HG03103 (cell line): ENCODE data around the gene MED20.
"Not testable (repeated sequence)": the region's sequence is repeated elsewhere in the genome, so short reads cannot be mapped to it uniquely, and the experiment has no call there.

Source experiments
- ATAC-seq: cut with Tn5 transposase; IDR thresholded peaks from one replicate; pipeline ENCODE4 v1.9.1; 2021; ENCODE audit warnings: low read depth; ENCODE audit not compliant: unreplicated experiment

The MED20 gene

GRCh38 chr6:41920921-41921711, at the start of gene MED20, which contains the start of gene BYSL:
TSS of gene MED20 (minus strand) at chr6:41921139. CDS start at chr6:41921018, 121 bp downstream.
TSS of gene BYSL (plus strand) at chr6:41921499. CDS start at chr6:41921563, 64 bp downstream.
- ATAC-seq: peak; percentile 78

GRCh38 chr6:41970436-41970846, 49.5 kb upstream of the MED20 start:
- no peak for ATAC-seq

- no peak for ATAC-seq
These were observed 46.7 kb upstream of the MED20 start for GRCh38 chr6:41967312-41968287.

GRCh38 chr6:41966961-41967311, 46.0 kb upstream of the MED20 start:
- no peak for ATAC-seq

GRCh38 chr6:41966214-41966920, 45.4 kb upstream of the MED20 start:
- ATAC-seq: no peak

GRCh38 chr6:41965429-41966213, 44.7 kb upstream of the MED20 start:
- no peak for ATAC-seq

GRCh38 chr6:41964201-41964887, 43.4 kb upstream of the MED20 start:
- ATAC-seq: no peak

GRCh38 chr6:41963371-41963770, 42.4 kb upstream of the MED20 start:
- no peak for ATAC-seq

- ATAC-seq: no peak
These were observed 39.1 kb upstream of the MED20 start for GRCh38 chr6:41960028-41960427.

GRCh38 chr6:41958022-41958856, 37.3 kb upstream of the MED20 start:
- no peak for ATAC-seq

- ATAC-seq: no peak
These were observed 36.2 kb upstream of the MED20 start for GRCh38 chr6:41957117-41957516.

- no peak for ATAC-seq
These were observed 34.5 kb upstream of the MED20 start for GRCh38 chr6:41955412-41955811.

GRCh38 chr6:41954668-41955067, 33.7 kb upstream of the MED20 start:
- no peak for ATAC-seq

- ATAC-seq: no peak
These were observed 26.8 kb upstream of the MED20 start for GRCh38 chr6:41947581-41948220.

GRCh38 chr6:41943456-41943855, 22.5 kb upstream of the MED20 start:
- ATAC-seq: no peak

- ATAC-seq: not testable (repeated sequence)
These were observed 21.9 kb upstream of the MED20 start for GRCh38 chr6:41942882-41943281.

- no peak for ATAC-seq
These were observed 21.3 kb upstream of the MED20 start for GRCh38 chr6:41942067-41942851.
